Loucy (cell line): ENCODE measurements around the gene SLC26A6.

Experiments used
- H2AFZ ChIP-seq: fragments of 200-600 bp; sonication (generic); 2 replicates; pipeline ENCODE4 v1.6.0; 2016; ENCODE audit warnings: antibody characterized with exemption, mild to moderate bottlenecking, low read length, moderate library complexity
- H3F3A ChIP-seq: fragments of 200-600 bp; 2 replicates; pipeline ENCODE4 v1.6.0; 2016; ENCODE audit warnings: antibody characterized with exemption, low read depth, mild to moderate bottlenecking
- H3K27me3 ChIP-seq: fragments of 200-600 bp; sonication (generic); 2 replicates; pipeline ENCODE4 v1.6.1; 2014; ENCODE audit warnings: low read length, mild to moderate bottlenecking; ENCODE audit not compliant: insufficient read depth, poor library complexity, severe bottlenecking
- H3K36me3 ChIP-seq: fragments of 200-600 bp; sonication (generic); 2 replicates; pipeline ENCODE4 v1.6.1; 2016; ENCODE audit warnings: low read length; ENCODE audit not compliant: insufficient read depth
- H3K4me1 ChIP-seq: fragments of 200-600 bp; sonication (generic); 2 replicates; pipeline ENCODE4 v1.5.1; 2014; ENCODE audit warnings: low read length, mild to moderate bottlenecking; ENCODE audit not compliant: insufficient read depth, poor library complexity, severe bottlenecking
- H3K4me2 ChIP-seq: fragments of 200-600 bp; sonication (generic); 2 replicates; pipeline ENCODE4 v1.6.0; 2014; ENCODE audit warnings: antibody characterized with exemption, low read length, low read depth, mild to moderate bottlenecking; ENCODE audit not compliant: poor library complexity, severe bottlenecking
- H3K4me3 ChIP-seq: fragments of 200-600 bp; sonication (generic); 2 replicates; pipeline ENCODE4 v1.5.1; 2014; ENCODE audit warnings: low read length, mild to moderate bottlenecking, mixed read lengths; ENCODE audit not compliant: poor library complexity, severe bottlenecking
- H3K79me2 ChIP-seq: fragments of 200-600 bp; sonication (generic); 2 replicates; pipeline ENCODE4 v1.6.1; 2014; ENCODE audit warnings: low read length; ENCODE audit not compliant: insufficient read depth
- H3K9ac ChIP-seq: fragments of 200-600 bp; sonication (generic); 2 replicates; pipeline ENCODE4 v1.6.0; 2014; ENCODE audit warnings: mild to moderate bottlenecking, low read depth, low read length, moderate library complexity; ENCODE audit not compliant: poor library complexity, severe bottlenecking
- H3K9me2 ChIP-seq: fragments of 200-600 bp; sonication (generic); replicated peaks from 2 replicates; pipeline ENCODE4 v1.6.1; 2016; ENCODE audit warnings: low read depth, low read length, mixed read lengths
- H3K9me3 ChIP-seq: fragments of 200-600 bp; sonication (generic); 2 replicates; pipeline ENCODE4 v1.6.1; 2014; ENCODE audit warnings: mild to moderate bottlenecking, antibody characterized with exemption, low read length, low read depth; ENCODE audit not compliant: insufficient read depth
- H4K20me1 ChIP-seq: fragments of 200-600 bp; sonication (generic); 2 replicates; pipeline ENCODE4 v1.6.0; 2014; ENCODE audit warnings: antibody characterized with exemption, low read length, mild to moderate bottlenecking; ENCODE audit not compliant: insufficient read depth, poor library complexity, severe bottlenecking
- EZH2phosphoT487 ChIP-seq: fragments of 200-600 bp; IDR thresholded peaks from 2 replicates; pipeline ENCODE4 v1.6.1; 2018; ENCODE audit warnings: antibody characterized with exemption, mild to moderate bottlenecking, moderate library complexity, borderline replicate concordance
- TF ChIP-seq, protein P1 (sequence below): fragments of 200-600 bp; sonication (generic); conservative IDR thresholded peaks from 2 replicates; pipeline ENCODE4 v1.5.1; 2014; ENCODE audit warnings: mild to moderate bottlenecking, antibody characterized with exemption, low read length

SLC26A6 gene

GRCh38 chr3:48651771-48652170 lies 16.5 kb upstream of the SLC26A6 start:
- no peak overlapping the region for H3K4me2 ChIP-seq
- no peaks in the 10 kb centered on the region for H3K27me3 ChIP-seq
- H3K4me3 ChIP-seq = no peak overlapping the region
- H3K9me2 ChIP-seq = no peaks in the 10 kb centered on the region
- no peak overlapping the region for H3K9ac ChIP-seq
- no peaks in the 10 kb centered on the region for H3K36me3 ChIP-seq
- no peaks in the 10 kb centered on the region for H3F3A ChIP-seq
- H3K79me2 ChIP-seq = no peaks in the 10 kb centered on the region
- H4K20me1 ChIP-seq = no peaks in the 10 kb centered on the region
- no peaks in the 10 kb centered on the region for H3K4me1 ChIP-seq
- TF ChIP-seq EZH2phosphoT487 = no peak
- TF ChIP-seq, protein P1, sequence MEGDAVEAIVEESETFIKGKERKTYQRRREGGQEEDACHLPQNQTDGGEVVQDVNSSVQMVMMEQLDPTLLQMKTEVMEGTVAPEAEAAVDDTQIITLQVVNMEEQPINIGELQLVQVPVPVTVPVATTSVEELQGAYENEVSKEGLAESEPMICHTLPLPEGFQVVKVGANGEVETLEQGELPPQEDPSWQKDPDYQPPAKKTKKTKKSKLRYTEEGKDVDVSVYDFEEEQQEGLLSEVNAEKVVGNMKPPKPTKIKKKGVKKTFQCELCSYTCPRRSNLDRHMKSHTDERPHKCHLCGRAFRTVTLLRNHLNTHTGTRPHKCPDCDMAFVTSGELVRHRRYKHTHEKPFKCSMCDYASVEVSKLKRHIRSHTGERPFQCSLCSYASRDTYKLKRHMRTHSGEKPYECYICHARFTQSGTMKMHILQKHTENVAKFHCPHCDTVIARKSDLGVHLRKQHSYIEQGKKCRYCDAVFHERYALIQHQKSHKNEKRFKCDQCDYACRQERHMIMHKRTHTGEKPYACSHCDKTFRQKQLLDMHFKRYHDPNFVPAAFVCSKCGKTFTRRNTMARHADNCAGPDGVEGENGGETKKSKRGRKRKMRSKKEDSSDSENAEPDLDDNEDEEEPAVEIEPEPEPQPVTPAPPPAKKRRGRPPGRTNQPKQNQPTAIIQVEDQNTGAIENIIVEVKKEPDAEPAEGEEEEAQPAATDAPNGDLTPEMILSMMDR = no peak
- no peak overlapping the region for H2AFZ ChIP-seq
- H3K9me3 ChIP-seq = no peaks in the 10 kb centered on the region

- no peak overlapping the region for H3K4me2 ChIP-seq
- no peaks in the 10 kb centered on the region for H3K27me3 ChIP-seq
- no peaks in the 10 kb centered on the region for H3K36me3 ChIP-seq
- no peak overlapping the region for H3K4me3 ChIP-seq
- no peaks in the 10 kb centered on the region for H3K4me1 ChIP-seq
- H3K9ac ChIP-seq = no peak overlapping the region
- no peak overlapping the region for H2AFZ ChIP-seq
- no peak for TF ChIP-seq EZH2phosphoT487
- TF ChIP-seq, protein P1 = no peak
- no peaks in the 10 kb centered on the region for H3F3A ChIP-seq
- H3K9me3 ChIP-seq = no peaks in the 10 kb centered on the region
- H3K9me2 ChIP-seq = no peaks in the 10 kb centered on the region
- H3K79me2 ChIP-seq = no peaks in the 10 kb centered on the region
- no peaks in the 10 kb centered on the region for H4K20me1 ChIP-seq
Observed at GRCh38 chr3:48650723-48651122, 15.5 kb upstream of the SLC26A6 start.

- Histone ChIP-seq H3K9me2 (no peaks in the 10 kb centered on the region), H3K4me1 (no peaks in the 10 kb centered on the region), H2AFZ (no peak overlapping the region), H3K79me2 (no peaks in the 10 kb centered on the region), H3K4me2 (no peak overlapping the region), H3K27me3 (no peaks in the 10 kb centered on the region), H4K20me1 (no peaks in the 10 kb centered on the region), H3K9ac (no peak overlapping the region), H3F3A (no peaks in the 10 kb centered on the region), H3K9me3 (no peaks in the 10 kb centered on the region), H3K36me3 (no peaks in the 10 kb centered on the region), H3K4me3 (no peak overlapping the region)
- no peak for TF ChIP-seq EZH2phosphoT487
- TF ChIP-seq, protein P1 = no peak
Observed at GRCh38 chr3:48648188-48648850, 13.1 kb upstream of the SLC26A6 start.
